ENCODE data around the gene MTHFD1L. TPM values are rescaled to one million over a fixed set of nuclear protein-coding genes. Genes with fewer than 3 reads are reported as not detected.

The MTHFD1L gene
- total and polyA plus RNA-seq, 2 donors from 2014 or later, result 4.7 to 39.6 TPM

DNA sequence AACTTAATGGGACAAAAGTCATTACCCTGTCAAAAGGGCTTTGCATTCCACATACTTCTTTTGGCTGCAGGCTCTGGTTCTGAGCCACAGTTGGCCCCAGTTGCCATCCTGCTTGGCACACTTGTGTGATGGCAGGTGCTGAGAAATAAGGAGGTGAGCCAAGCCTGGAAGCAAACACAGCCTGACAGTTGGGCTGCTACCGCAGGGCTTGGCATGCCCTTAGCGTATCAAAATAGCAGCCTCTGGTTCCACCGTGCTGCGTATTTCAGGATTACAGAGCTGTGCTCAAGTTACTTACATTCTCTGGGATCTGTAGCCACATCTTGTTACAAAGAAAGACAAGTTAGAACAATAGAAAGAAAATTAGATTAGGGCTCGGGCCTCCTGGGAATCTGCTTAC is 11.1 kb downstream of the MTHFD1L start:
- Histone ChIP-seq H3K27me3 (ENCODE audit: control insufficient read depth, insufficient read depth, low read length) (no peaks in the 10 kb centered on the region), H3K9ac (ENCODE audit: low read length in 3 of 3) (no peak overlapping the region), H3K4me1 (ENCODE audit: control insufficient read depth in 2 of 3, insufficient read depth in 2 of 3, low read depth in 1 of 3, low read length in 3 of 3) (peaks cover 0 to 3% (median 0%) of the 10 kb centered on the region in 3 donors), H3K4me3 (ENCODE audit: low read length in 3 of 3) (no peak overlapping the region), H3K36me3 (ENCODE audit: control insufficient read depth in 2 of 3, insufficient read depth in 3 of 3, low read length in 3 of 3) (no peaks in the 10 kb centered on the region), H3K9me3 (ENCODE audit: control insufficient read depth in 2 of 3, insufficient read depth in 1 of 3, low read length in 3 of 3) (no peaks in the 10 kb centered on the region), H3K27ac (ENCODE audit: low read depth in 2 of 2, low read length in 2 of 2) (no peak overlapping the region)
- FAIRE-seq (no peak), DNase-seq (peak in 1 of 5 donors; percentile 27)
- intact Hi-C loops (cut with DNase I), result no loop called here
- TF ChIP-seq, protein P1, sequence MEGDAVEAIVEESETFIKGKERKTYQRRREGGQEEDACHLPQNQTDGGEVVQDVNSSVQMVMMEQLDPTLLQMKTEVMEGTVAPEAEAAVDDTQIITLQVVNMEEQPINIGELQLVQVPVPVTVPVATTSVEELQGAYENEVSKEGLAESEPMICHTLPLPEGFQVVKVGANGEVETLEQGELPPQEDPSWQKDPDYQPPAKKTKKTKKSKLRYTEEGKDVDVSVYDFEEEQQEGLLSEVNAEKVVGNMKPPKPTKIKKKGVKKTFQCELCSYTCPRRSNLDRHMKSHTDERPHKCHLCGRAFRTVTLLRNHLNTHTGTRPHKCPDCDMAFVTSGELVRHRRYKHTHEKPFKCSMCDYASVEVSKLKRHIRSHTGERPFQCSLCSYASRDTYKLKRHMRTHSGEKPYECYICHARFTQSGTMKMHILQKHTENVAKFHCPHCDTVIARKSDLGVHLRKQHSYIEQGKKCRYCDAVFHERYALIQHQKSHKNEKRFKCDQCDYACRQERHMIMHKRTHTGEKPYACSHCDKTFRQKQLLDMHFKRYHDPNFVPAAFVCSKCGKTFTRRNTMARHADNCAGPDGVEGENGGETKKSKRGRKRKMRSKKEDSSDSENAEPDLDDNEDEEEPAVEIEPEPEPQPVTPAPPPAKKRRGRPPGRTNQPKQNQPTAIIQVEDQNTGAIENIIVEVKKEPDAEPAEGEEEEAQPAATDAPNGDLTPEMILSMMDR (IDR thresholded peaks at IDR 0.05; ENCODE audit: borderline replicate concordance, extremely low read depth, insufficient read depth), result no peak

DNA sequence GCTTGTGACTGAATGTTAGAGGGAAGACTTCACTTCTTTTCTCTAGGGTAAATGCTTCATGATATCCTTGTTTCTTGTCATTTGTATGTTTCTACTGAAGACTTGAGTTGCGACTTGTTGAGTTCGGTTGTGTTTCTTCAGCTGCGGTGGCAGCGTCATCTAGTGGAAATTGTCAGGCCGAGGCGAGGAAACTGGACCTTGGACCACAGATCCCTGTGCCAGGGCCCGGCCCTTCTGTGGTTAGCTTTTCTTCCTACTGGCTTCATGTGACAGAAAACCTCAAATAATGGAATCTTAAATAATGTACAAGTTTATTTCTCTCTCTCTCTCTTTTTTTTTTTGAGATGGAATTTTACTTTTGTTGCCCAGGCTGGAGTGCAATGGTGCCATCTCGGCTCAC is 12.4 kb downstream of the MTHFD1L start:
- H3K27me3 ChIP-seq (ENCODE audit: control insufficient read depth, insufficient read depth, low read length), result no peaks in the 10 kb centered on the region
- TF ChIP-seq, protein P1 (IDR thresholded peaks at IDR 0.05; ENCODE audit: borderline replicate concordance, extremely low read depth, insufficient read depth), result peak; percentile 41
- no peak for DNase-seq
- intact Hi-C loops (cut with DNase I), result no loop called here
- peaks cover 0 to 5% (median 3%) of the 10 kb centered on the region in 3 donors for H3K4me1 ChIP-seq (ENCODE audit: control insufficient read depth in 2 of 3, insufficient read depth in 2 of 3, low read depth in 1 of 3, low read length in 3 of 3)
- no peak overlapping the region for H3K4me3 ChIP-seq (ENCODE audit: low read length in 3 of 3)
- H3K36me3 ChIP-seq (ENCODE audit: control insufficient read depth in 2 of 3, insufficient read depth in 3 of 3, low read length in 3 of 3), result no peaks in the 10 kb centered on the region
- no peak for FAIRE-seq
- H3K9me3 ChIP-seq (ENCODE audit: control insufficient read depth in 2 of 3, insufficient read depth in 1 of 3, low read length in 3 of 3), result no peaks in the 10 kb centered on the region
- no peak overlapping the region for H3K9ac ChIP-seq (ENCODE audit: low read length in 3 of 3)
- H3K27ac ChIP-seq (ENCODE audit: low read depth in 2 of 2, low read length in 2 of 2), result no peak overlapping the region

DNA sequence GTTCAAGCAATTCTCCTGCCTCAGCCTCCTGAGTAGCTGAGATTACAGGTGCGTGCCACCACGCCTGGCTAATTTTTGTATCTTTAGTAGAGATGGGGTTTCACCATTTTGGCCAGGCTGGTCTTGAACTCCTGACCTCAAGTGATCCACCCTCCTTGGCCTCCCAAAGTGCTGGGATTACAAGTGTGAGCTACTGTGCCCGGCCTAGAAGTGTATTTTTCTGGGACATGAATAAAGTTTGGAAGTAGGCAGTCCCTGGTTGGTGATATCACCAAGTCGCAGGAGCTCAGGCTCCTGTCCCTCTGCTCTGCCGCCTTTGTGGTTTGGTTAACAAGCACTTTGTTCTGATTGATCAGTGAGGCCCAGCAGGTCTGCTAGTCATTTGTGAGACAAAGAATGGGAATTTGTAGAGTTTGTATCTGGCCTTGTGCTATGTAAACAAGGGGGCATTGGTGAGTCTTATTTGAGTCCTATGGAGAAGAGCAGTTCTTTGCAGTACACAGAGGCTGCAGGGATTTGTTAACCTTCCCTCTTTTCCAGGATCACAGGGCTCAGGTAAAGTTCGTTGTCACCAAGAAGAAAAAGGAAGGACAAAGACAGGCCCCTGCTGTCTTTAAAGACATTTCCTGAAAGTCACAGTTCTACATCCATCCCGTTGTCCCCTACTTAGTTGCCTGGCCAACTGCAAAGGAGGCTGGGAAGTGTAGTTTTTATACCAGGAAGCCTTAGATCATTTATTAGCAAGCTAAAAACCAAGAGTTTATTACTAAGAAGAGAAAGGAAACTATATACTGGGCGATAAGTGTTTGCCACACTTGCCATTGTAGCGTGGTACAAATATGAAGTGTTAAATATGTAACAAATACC is 13.1 kb downstream of the MTHFD1L start:
- Histone ChIP-seq H3K36me3 (ENCODE audit: control insufficient read depth in 2 of 3, insufficient read depth in 3 of 3, low read length in 3 of 3) (no peaks in the 10 kb centered on the region), H3K27me3 (ENCODE audit: control insufficient read depth, insufficient read depth, low read length) (no peaks in the 10 kb centered on the region), H3K4me3 (ENCODE audit: low read length in 3 of 3) (no peak overlapping the region), H3K4me1 (ENCODE audit: control insufficient read depth in 2 of 3, insufficient read depth in 2 of 3, low read depth in 1 of 3, low read length in 3 of 3) (peaks cover 0 to 5% (median 3%) of the 10 kb centered on the region in 3 donors), H3K27ac (ENCODE audit: low read depth in 2 of 2, low read length in 2 of 2) (no peak overlapping the region), H3K9ac (ENCODE audit: low read length in 3 of 3) (no peak overlapping the region), H3K9me3 (ENCODE audit: control insufficient read depth in 2 of 3, insufficient read depth in 1 of 3, low read length in 3 of 3) (no peaks in the 10 kb centered on the region)
- TF ChIP-seq, protein P1 (IDR thresholded peaks at IDR 0.05; ENCODE audit: borderline replicate concordance, extremely low read depth, insufficient read depth), result no peak
- intact Hi-C loops (cut with DNase I), result no loop called here
- no peak for FAIRE-seq
- no peak for DNase-seq

All from kidney (tissue), 14 donors.